G401.6 (cell line): ENCODE measurements around the gene COX7A2.

Experiments used
- FAIRE-seq: peaks from 2 replicates; lab custom pipeline; 2012; peaks lifted over from hg19 to GRCh38; lab: Jason Lieb, UNC

COX7A2 gene

GRCh38 chr6:75268121-75268987 is 24.8 kb upstream of the COX7A2 start:
- no peak for FAIRE-seq

- no peak for FAIRE-seq
These were observed 23.9 kb upstream of the COX7A2 start for GRCh38 chr6:75267461-75267860.

GRCh38 chr6:75266716-75267291 is 23.2 kb upstream of the COX7A2 start:
- FAIRE-seq: peak; percentile 97

GRCh38 chr6:75263401-75263750 is 19.8 kb upstream of the COX7A2 start:
- no peak for FAIRE-seq

GRCh38 chr6:75262716-75263400 is 19.3 kb upstream of the COX7A2 start:
- no peak for FAIRE-seq

- no peak for FAIRE-seq
These were observed 17.7 kb upstream of the COX7A2 start for GRCh38 chr6:75261299-75261698.

- no peak for FAIRE-seq
These were observed 13.9 kb upstream of the COX7A2 start for GRCh38 chr6:75257343-75258087.

- no peak for FAIRE-seq
These were observed 7.0 kb upstream of the COX7A2 start for GRCh38 chr6:75250552-75250951.

GRCh38 chr6:75249837-75250236 is 6.2 kb upstream of the COX7A2 start:
- FAIRE-seq: no peak

- no peak for FAIRE-seq
These were observed 2.8 kb upstream of the COX7A2 start for GRCh38 chr6:75246386-75246785.

GRCh38 chr6:75244063-75244584 is 523 bp upstream of the COX7A2 start:
- no peak for FAIRE-seq

GRCh38 chr6:75236630-75237029 is 7.0 kb downstream of the COX7A2 start:
- no peak for FAIRE-seq

GRCh38 chr6:75235271-75235670 is 8.3 kb downstream of the COX7A2 start:
- FAIRE-seq: no peak

- FAIRE-seq: no peak
These were observed 9.3 kb downstream of the COX7A2 start for GRCh38 chr6:75234126-75234865.

- FAIRE-seq: no peak
These were observed 10.4 kb downstream of the COX7A2 start for GRCh38 chr6:75233092-75233615.

GRCh38 chr6:75230484-75231325 is 12.9 kb downstream of the COX7A2 start:
- FAIRE-seq: peak; percentile 93

- FAIRE-seq: no peak
These were observed 19.2 kb downstream of the COX7A2 start for GRCh38 chr6:75224303-75224926.

- FAIRE-seq: no peak
These were observed 20.2 kb downstream of the COX7A2 start for GRCh38 chr6:75223428-75223827.

GRCh38 chr6:75222261-75222660 is 21.3 kb downstream of the COX7A2 start:
- FAIRE-seq: no peak

- no peak for FAIRE-seq
These were observed 22.5 kb downstream of the COX7A2 start for GRCh38 chr6:75221116-75221515.
